WTC11 (cell line): ENCODE measurements around the gene DAO. TPM values are rescaled to one million over a fixed set of nuclear protein-coding genes. Genes with fewer than 3 reads are reported as not detected.

Experiments used
- ATAC-seq: fragments of 200-7000 bp; cut with Tn5 transposase; 2 replicates; pipeline ENCODE4 v1.10.0; 2021; ENCODE audit warnings: mild to moderate bottlenecking, moderate library complexity
- CTCF ChIA-PET: fragments of 300-600 bp; sonication (Branson Sonifier 250); formaldehyde crosslinking; loops from one replicate; lab custom pipeline; 2021; ENCODE audit warnings: antibody characterized with exemption; lab: Charles Lee
- POLR2A ChIA-PET: fragments of 350-600 bp; sonication (Branson Sonifier 250); formaldehyde crosslinking; loops from one replicate; lab custom pipeline; 2021; ENCODE audit warnings: antibody characterized with exemption; lab: Charles Lee
- DNase-seq: peaks from one replicate; pipeline ENCODE4 v3.0.0; 2021; ENCODE audit warnings: low spot score
- H3K27ac Mint-ChIP-seq: 2 replicates; pipeline ENCODE4 v1.8.0; 2021; ENCODE audit warnings: mixed read lengths
- H3K27me3 Mint-ChIP-seq: 2 replicates; pipeline ENCODE4 v1.8.0; 2021; ENCODE audit warnings: low read depth, mild to moderate bottlenecking, moderate library complexity, mixed read lengths
- H3K36me3 Mint-ChIP-seq: 2 replicates; pipeline ENCODE4 v1.8.0; 2021; ENCODE audit warnings: mixed read lengths
- H3K4me1 Mint-ChIP-seq: 2 replicates; pipeline ENCODE4 v1.8.0; 2022; ENCODE audit warnings: mixed read lengths
- H3K4me3 Mint-ChIP-seq: 2 replicates; pipeline ENCODE4 v1.8.0; 2021; ENCODE audit warnings: mild to moderate bottlenecking, moderate library complexity, mixed read lengths
- H3K9me3 Mint-ChIP-seq: 2 replicates; pipeline ENCODE4 v1.8.0; 2021; ENCODE audit warnings: mixed read lengths
- ATF1 ChIP-seq: sonication (generic); formaldehyde crosslinking; IDR thresholded peaks from 2 replicates; pipeline ENCODE4 v1.8.1; 2023; ENCODE audit warnings: mild to moderate bottlenecking, moderate library complexity, missing genetic modification reagents
- ETV6 ChIP-seq: sonication (generic); formaldehyde crosslinking; IDR thresholded peaks from 2 replicates; pipeline ENCODE4 v1.8.1; 2022; ENCODE audit warnings: mild to moderate bottlenecking, missing genetic modification reagents
- FOXK1 ChIP-seq: sonication (generic); formaldehyde crosslinking; IDR thresholded peaks from 2 replicates; pipeline ENCODE4 v1.8.0; 2022; ENCODE audit warnings: mild to moderate bottlenecking, moderate library complexity, missing genetic modification reagents
- JAZF1 ChIP-seq: fragments of 250-450 bp; sonication (Bioruptor Pico); IDR thresholded peaks from 2 replicates; pipeline ENCODE4 v1.9.0; 2021; ENCODE audit warnings: moderate library complexity, mild to moderate bottlenecking, inconsistent platforms
- KAT7 ChIP-seq: sonication (generic); formaldehyde crosslinking; IDR thresholded peaks from 2 replicates; pipeline ENCODE4 v1.8.1; 2023; ENCODE audit warnings: missing genetic modification reagents, mild to moderate bottlenecking, borderline replicate concordance
- MXD4 ChIP-seq: fragments of 250-450 bp; sonication (Bioruptor Pico); IDR thresholded peaks from 2 replicates; pipeline ENCODE4 v1.8.0; 2021; ENCODE audit warnings: mild to moderate bottlenecking, moderate library complexity, borderline replicate concordance
- NFE2L1 ChIP-seq: sonication (generic); formaldehyde crosslinking; IDR thresholded peaks from 2 replicates; pipeline ENCODE4 v1.8.1; 2023; ENCODE audit warnings: missing genetic modification reagents
- NFYB ChIP-seq: sonication (generic); formaldehyde crosslinking; conservative IDR thresholded peaks from 2 replicates; pipeline ENCODE4 v1.8.0; 2022; ENCODE audit warnings: low read depth, missing genetic modification reagents
- NR3C1 ChIP-seq: sonication (generic); formaldehyde crosslinking; conservative IDR thresholded peaks from 2 replicates; pipeline ENCODE4 v1.8.1; 2023; ENCODE audit warnings: low read depth, mild to moderate bottlenecking, missing genetic modification reagents
- TCF7 ChIP-seq: sonication (generic); formaldehyde crosslinking; IDR thresholded peaks from 2 replicates; pipeline ENCODE4 v1.8.0; 2022; ENCODE audit warnings: mild to moderate bottlenecking, low read depth, missing genetic modification reagents, moderate library complexity
- ZNF138 ChIP-seq: sonication (generic); formaldehyde crosslinking; conservative IDR thresholded peaks from 2 replicates; pipeline ENCODE4 v1.8.1; 2022; ENCODE audit warnings: mild to moderate bottlenecking, moderate library complexity, missing genetic modification reagents
- ZNF263 ChIP-seq: sonication (generic); formaldehyde crosslinking; IDR thresholded peaks from 2 replicates; pipeline ENCODE4 v1.8.1; 2022; ENCODE audit warnings: low read depth, mild to moderate bottlenecking, moderate library complexity, missing genetic modification reagents
- ZNF671 ChIP-seq: fragments of 250-450 bp; sonication (Bioruptor Pico); IDR thresholded peaks from 2 replicates; pipeline ENCODE4 v1.8.0; 2021; ENCODE audit warnings: mild to moderate bottlenecking
- total RNA-seq: library from RNA; stranded (reverse); gene quantifications from 3 replicates; pipeline ENCODE4 v1.2.3, GENCODE V29; 2021
- TF ChIP-seq, protein P1 (sequence below): sonication (generic); formaldehyde crosslinking; IDR thresholded peaks from 2 replicates; pipeline ENCODE4 v1.8.0; 2022; ENCODE audit warnings: mild to moderate bottlenecking, missing genetic modification reagents
- TF ChIP-seq, protein P2 (sequence below): fragments of 250-450 bp; sonication (Bioruptor Pico); IDR thresholded peaks from 2 replicates; pipeline ENCODE4 v1.9.0; 2021; ENCODE audit warnings: mild to moderate bottlenecking, borderline replicate concordance
- TF ChIP-seq, protein P3 (sequence below): sonication (generic); formaldehyde crosslinking; IDR thresholded peaks from 2 replicates; pipeline ENCODE4 v1.8.0; 2022; ENCODE audit warnings: missing genetic modification reagents
- TF ChIP-seq, protein P4 (sequence below): sonication (generic); formaldehyde crosslinking; IDR thresholded peaks from 2 replicates; pipeline ENCODE4 v1.8.0; 2022; ENCODE audit warnings: mild to moderate bottlenecking, missing genetic modification reagents
- TF ChIP-seq, protein P5 (sequence below): sonication (generic); formaldehyde crosslinking; IDR thresholded peaks from 2 replicates; pipeline ENCODE4 v1.8.0; 2022; ENCODE audit warnings: mild to moderate bottlenecking, missing genetic modification reagents
- TF ChIP-seq, protein P6 (sequence below): fragments of 250-450 bp; sonication (Bioruptor Pico); IDR thresholded peaks from 2 replicates; pipeline ENCODE4 v1.9.0; 2021; ENCODE audit warnings: mild to moderate bottlenecking

Gene DAO
- total RNA-seq, 1 experiment from 2014 or later, result 0.17 TPM

DNA sequence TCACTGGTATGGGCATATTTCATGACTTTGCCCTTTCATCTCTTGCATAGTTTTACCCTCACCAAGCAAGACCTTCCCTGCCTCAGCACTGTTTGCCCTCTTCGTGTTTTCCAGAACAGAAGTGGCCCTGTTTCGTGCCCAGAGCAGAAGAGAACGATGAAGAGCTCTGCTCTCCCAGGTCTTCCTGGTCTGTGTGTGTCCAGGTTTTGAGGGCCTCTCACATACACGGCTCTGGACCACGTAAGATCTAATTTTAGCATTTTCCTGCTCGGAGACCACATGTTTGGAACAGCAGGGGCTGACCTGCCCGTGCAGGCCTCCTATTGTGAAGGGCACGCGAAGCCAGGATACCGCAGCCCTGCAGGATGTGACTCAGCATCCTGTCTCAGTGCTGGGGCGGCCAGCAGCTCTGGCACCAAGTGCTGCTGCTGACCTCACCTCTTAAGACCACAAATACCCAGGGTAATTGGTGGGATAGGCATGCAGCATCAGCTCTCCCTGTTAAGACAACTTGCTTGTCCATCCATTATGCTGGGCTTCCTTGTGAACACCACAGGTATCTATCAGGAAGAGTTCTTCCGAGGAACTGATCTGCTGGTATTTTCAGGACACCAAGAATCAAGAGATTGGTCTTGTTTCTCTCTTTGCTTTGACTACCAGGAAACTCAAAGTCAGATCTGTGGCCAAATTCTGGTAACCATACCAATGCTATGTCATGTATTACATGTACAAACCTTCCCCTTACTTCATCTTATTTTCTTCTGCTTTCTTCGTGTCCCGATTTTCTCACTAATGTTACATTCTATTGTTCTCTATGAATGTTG, 41.5 kb upstream of the DAO start:
- DNase-seq (peak; percentile 32), ATAC-seq (peak; percentile 72)
- H3K36me3 Mint-ChIP-seq, result peaks cover 3% of the 10 kb centered on the region; the same call in 1 of the 2 replicates
- peak overlapping the region; percentile 94 for H3K27ac Mint-ChIP-seq
- no peak overlapping the region for H3K4me3 Mint-ChIP-seq
- peaks cover 38% of the 10 kb centered on the region for H3K4me1 Mint-ChIP-seq
- TF ChIP-seq ZNF138 (CRISPR knock-in tag) (no peak), NFYB (CRISPR knock-in tag) (no peak), FOXK1 (CRISPR knock-in tag) (0 out of 2 replicates have a peak, but pooled peaks have one; percentile 16), NFE2L1 (peak; percentile 97)
- TF ChIP-seq, protein P1, sequence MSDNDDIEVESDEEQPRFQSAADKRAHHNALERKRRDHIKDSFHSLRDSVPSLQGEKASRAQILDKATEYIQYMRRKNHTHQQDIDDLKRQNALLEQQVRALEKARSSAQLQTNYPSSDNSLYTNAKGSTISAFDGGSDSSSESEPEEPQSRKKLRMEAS (CRISPR knock-in tag), result peak; percentile 49; the same call in 1 of the 2 replicates
- no peaks in the 10 kb centered on the region for H3K27me3 Mint-ChIP-seq
- ChIA-PET POLR2A (no interaction called here), CTCF (interaction anchor here (1.3 to 1.7 kb wide), 2 partner anchors 11 to 46 kb away, joined by 3 to 4 read pairs; no protein-coding TSS in a partner anchor)
- H3K9me3 Mint-ChIP-seq, result no peaks in the 10 kb centered on the region

DNA sequence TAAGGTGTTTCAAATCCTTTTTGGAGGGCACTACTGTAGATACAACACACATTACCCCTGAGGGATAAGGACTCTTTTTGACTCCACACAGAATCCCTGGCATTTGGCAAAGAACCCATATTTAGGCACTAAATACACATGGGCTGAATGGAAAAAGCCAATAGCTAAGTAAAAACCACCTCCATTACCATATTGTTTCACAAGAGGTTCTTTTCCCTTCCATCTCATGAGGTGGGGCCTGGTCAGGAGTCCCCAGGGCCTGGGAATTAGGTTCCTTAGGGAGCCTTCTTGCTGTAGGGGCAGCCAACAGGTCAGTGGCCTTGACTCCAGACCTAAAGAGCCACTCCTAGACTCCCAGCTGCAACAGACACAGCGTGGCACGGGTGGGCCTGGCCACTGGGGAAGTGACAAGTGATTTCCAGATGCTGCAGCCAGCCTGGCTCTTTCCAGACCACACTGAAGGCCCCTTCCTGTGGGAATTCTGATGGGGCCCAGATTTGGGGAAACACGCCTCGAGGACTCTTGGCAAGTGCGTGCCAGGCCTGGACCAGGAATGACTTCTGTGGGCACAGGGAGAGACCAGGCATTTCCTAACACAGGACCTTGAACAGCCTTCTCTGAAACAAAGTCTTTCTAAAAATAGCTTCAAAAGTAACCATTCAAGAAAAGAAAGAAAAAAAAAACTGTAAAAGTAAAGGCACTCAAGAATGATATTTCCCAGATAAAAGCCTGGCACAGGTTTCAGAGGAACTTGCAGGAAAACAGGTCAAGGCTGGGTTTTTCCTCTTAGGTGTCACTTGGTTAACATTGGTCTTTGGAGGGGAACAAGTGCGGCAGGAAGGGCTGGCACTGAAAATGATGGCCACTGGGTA, 40.6 kb upstream of the DAO start:
- no peak overlapping the region for H3K4me3 Mint-ChIP-seq
- ATAC-seq, result no peak
- no peaks in the 10 kb centered on the region for H3K27me3 Mint-ChIP-seq
- ChIA-PET POLR2A (no interaction called here), CTCF (interaction anchor here (1.3 to 1.7 kb wide), 2 partner anchors 10 to 45 kb away, joined by 3 to 4 read pairs; no protein-coding TSS in a partner anchor)
- peak overlapping the region; percentile 94 for H3K27ac Mint-ChIP-seq
- H3K4me1 Mint-ChIP-seq, result peaks cover 38% of the 10 kb centered on the region
- peaks cover 7% of the 10 kb centered on the region; the same call in 1 of the 2 replicates for H3K36me3 Mint-ChIP-seq
- no peak for DNase-seq
- no peaks in the 10 kb centered on the region for H3K9me3 Mint-ChIP-seq
- TF ChIP-seq KAT7 (CRISPR knock-in tag), result no peak
- TF ChIP-seq, protein P2, sequence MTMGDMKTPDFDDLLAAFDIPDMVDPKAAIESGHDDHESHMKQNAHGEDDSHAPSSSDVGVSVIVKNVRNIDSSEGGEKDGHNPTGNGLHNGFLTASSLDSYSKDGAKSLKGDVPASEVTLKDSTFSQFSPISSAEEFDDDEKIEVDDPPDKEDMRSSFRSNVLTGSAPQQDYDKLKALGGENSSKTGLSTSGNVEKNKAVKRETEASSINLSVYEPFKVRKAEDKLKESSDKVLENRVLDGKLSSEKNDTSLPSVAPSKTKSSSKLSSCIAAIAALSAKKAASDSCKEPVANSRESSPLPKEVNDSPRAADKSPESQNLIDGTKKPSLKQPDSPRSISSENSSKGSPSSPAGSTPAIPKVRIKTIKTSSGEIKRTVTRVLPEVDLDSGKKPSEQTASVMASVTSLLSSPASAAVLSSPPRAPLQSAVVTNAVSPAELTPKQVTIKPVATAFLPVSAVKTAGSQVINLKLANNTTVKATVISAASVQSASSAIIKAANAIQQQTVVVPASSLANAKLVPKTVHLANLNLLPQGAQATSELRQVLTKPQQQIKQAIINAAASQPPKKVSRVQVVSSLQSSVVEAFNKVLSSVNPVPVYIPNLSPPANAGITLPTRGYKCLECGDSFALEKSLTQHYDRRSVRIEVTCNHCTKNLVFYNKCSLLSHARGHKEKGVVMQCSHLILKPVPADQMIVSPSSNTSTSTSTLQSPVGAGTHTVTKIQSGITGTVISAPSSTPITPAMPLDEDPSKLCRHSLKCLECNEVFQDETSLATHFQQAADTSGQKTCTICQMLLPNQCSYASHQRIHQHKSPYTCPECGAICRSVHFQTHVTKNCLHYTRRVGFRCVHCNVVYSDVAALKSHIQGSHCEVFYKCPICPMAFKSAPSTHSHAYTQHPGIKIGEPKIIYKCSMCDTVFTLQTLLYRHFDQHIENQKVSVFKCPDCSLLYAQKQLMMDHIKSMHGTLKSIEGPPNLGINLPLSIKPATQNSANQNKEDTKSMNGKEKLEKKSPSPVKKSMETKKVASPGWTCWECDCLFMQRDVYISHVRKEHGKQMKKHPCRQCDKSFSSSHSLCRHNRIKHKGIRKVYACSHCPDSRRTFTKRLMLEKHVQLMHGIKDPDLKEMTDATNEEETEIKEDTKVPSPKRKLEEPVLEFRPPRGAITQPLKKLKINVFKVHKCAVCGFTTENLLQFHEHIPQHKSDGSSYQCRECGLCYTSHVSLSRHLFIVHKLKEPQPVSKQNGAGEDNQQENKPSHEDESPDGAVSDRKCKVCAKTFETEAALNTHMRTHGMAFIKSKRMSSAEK (CRISPR knock-in tag), result no peak
- TF ChIP-seq, protein P3, sequence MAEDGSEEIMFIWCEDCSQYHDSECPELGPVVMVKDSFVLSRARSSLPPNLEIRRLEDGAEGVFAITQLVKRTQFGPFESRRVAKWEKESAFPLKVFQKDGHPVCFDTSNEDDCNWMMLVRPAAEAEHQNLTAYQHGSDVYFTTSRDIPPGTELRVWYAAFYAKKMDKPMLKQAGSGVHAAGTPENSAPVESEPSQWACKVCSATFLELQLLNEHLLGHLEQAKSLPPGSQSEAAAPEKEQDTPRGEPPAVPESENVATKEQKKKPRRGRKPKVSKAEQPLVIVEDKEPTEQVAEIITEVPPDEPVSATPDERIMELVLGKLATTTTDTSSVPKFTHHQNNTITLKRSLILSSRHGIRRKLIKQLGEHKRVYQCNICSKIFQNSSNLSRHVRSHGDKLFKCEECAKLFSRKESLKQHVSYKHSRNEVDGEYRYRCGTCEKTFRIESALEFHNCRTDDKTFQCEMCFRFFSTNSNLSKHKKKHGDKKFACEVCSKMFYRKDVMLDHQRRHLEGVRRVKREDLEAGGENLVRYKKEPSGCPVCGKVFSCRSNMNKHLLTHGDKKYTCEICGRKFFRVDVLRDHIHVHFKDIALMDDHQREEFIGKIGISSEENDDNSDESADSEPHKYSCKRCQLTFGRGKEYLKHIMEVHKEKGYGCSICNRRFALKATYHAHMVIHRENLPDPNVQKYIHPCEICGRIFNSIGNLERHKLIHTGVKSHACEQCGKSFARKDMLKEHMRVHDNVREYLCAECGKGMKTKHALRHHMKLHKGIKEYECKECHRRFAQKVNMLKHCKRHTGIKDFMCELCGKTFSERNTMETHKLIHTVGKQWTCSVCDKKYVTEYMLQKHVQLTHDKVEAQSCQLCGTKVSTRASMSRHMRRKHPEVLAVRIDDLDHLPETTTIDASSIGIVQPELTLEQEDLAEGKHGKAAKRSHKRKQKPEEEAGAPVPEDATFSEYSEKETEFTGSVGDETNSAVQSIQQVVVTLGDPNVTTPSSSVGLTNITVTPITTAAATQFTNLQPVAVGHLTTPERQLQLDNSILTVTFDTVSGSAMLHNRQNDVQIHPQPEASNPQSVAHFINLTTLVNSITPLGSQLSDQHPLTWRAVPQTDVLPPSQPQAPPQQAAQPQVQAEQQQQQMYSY (CRISPR knock-in tag), result no peak
- TF ChIP-seq ATF1 (CRISPR knock-in tag), result no peak
- TF ChIP-seq, protein P4, sequence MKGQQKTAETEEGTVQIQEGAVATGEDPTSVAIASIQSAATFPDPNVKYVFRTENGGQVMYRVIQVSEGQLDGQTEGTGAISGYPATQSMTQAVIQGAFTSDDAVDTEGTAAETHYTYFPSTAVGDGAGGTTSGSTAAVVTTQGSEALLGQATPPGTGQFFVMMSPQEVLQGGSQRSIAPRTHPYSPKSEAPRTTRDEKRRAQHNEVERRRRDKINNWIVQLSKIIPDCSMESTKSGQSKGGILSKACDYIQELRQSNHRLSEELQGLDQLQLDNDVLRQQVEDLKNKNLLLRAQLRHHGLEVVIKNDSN (CRISPR knock-in tag), result no peak
- TF ChIP-seq, protein P5, sequence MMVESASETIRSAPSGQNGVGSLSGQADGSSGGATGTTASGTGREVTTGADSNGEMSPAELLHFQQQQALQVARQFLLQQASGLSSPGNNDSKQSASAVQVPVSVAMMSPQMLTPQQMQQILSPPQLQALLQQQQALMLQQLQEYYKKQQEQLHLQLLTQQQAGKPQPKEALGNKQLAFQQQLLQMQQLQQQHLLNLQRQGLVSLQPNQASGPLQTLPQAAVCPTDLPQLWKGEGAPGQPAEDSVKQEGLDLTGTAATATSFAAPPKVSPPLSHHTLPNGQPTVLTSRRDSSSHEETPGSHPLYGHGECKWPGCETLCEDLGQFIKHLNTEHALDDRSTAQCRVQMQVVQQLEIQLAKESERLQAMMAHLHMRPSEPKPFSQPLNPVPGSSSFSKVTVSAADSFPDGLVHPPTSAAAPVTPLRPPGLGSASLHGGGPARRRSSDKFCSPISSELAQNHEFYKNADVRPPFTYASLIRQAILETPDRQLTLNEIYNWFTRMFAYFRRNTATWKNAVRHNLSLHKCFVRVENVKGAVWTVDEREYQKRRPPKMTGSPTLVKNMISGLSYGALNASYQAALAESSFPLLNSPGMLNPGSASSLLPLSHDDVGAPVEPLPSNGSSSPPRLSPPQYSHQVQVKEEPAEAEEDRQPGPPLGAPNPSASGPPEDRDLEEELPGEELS (CRISPR knock-in tag), result no peak
- TF ChIP-seq NR3C1 (CRISPR knock-in tag), result no peak
- TF ChIP-seq ZNF671, result no peak
- TF ChIP-seq, protein P6, sequence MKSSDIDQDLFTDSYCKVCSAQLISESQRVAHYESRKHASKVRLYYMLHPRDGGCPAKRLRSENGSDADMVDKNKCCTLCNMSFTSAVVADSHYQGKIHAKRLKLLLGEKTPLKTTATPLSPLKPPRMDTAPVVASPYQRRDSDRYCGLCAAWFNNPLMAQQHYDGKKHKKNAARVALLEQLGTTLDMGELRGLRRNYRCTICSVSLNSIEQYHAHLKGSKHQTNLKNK, result no peak
- no peak for TF ChIP-seq ZNF263 (CRISPR knock-in tag)
- no peak for TF ChIP-seq ETV6
- no peak for TF ChIP-seq MXD4
- no peak for TF ChIP-seq JAZF1 (CRISPR knock-in tag)
- no peak for TF ChIP-seq TCF7 (CRISPR knock-in tag)
